Colonic mucosa (tissue), 4 donors: Measurements from ENCODE around the gene PSKH1. TPM values are rescaled to one million over a fixed set of nuclear protein-coding genes. Genes with fewer than 3 reads are reported as not detected.

ENCODE experiments used
- DNase-seq: peaks from one replicate; pipeline ENCODE4 v3.0.0-alpha.2; 2020
- H3K27ac ChIP-seq: fragments of 200-600 bp; one replicate; pipeline ENCODE4 v1.8.0; 2021
- H3K27me3 ChIP-seq: fragments of 200-600 bp; one replicate; pipeline ENCODE4 v1.8.0; 2021
- H3K36me3 ChIP-seq: fragments of 200-600 bp; one replicate; pipeline ENCODE4 v1.8.0; 2021
- H3K4me1 ChIP-seq: fragments of 200-600 bp; one replicate; pipeline ENCODE4 v1.8.0; 2021; ENCODE audit warnings: mild to moderate bottlenecking
- H3K4me3 ChIP-seq: fragments of 200-600 bp; one replicate; pipeline ENCODE4 v1.8.0; 2021
- H3K9ac ChIP-seq, 2 donors: one replicate each; pipeline ENCODE4 v1.7.0; 2013; ENCODE audit warnings: control low read depth in 2 of 2, low read depth in 2 of 2, low read length in 2 of 2
- H3K9me3 ChIP-seq: fragments of 200-600 bp; one replicate; pipeline ENCODE4 v1.8.0; 2021
- CTCF ChIP-seq: fragments of 200-600 bp; IDR thresholded peaks from one replicate; pipeline ENCODE4 v1.8.0; 2022; ENCODE audit warnings: antibody characterized with exemption, mild to moderate bottlenecking
- intact Hi-C: fragments of 100-400 bp; cut with DNase I; formaldehyde crosslinking; loops from one replicate; pipeline ENCODE4 v1.14.1; 2022
- total RNA-seq, 2 donors: library from RNA; stranded (reverse); fragmentation: NEBNext Ultra II Directional in 1 of 2; extraction: Animal tissue kit (Norgen Biotek cat#: 25700) in 1 of 2; gene quantifications; one replicate each; pipeline ENCODE4 v1.2.1, GENCODE V29; 2021
- donor health status: healthy.
- donor health status: DM: no; HTN: no; CAD: no.
- donor health status: DM: no; HTN: no; CAD: no.

The PSKH1 gene
- total RNA-seq, 2 donors from 2014 or later, result 24.5 to 34.7 TPM

- no peak overlapping the region for H3K27ac ChIP-seq
- TF ChIP-seq CTCF, result no peak
- no peaks in the 10 kb centered on the region for H3K9me3 ChIP-seq
- intact Hi-C loops, result no loop called here
- no peak for DNase-seq
- H3K4me3 ChIP-seq, result no peak overlapping the region
- H3K36me3 ChIP-seq, result no peaks in the 10 kb centered on the region
- no peaks in the 10 kb centered on the region for H3K4me1 ChIP-seq
- H3K27me3 ChIP-seq, result no peaks in the 10 kb centered on the region
- no peak overlapping the region for H3K9ac ChIP-seq
Measured at GRCh38 chr16:67957622-67958021, 64.6 kb downstream of the PSKH1 start.

GRCh38 chr16:67959536-67960329 lies 66.7 kb downstream of the PSKH1 start:
- Histone ChIP-seq H3K36me3 (no peaks in the 10 kb centered on the region), H3K27me3 (no peaks in the 10 kb centered on the region), H3K9ac (peak overlapping the region; percentile 12 to 59), H3K27ac (no peak overlapping the region), H3K4me1 (no peaks in the 10 kb centered on the region), H3K4me3 (no peak overlapping the region), H3K9me3 (no peaks in the 10 kb centered on the region)
- DNase-seq, result no peak
- intact Hi-C loops, result no loop called here
- TF ChIP-seq CTCF, result no peak

- H3K27me3 ChIP-seq, result no peaks in the 10 kb centered on the region
- no peak overlapping the region for H3K27ac ChIP-seq
- H3K9ac ChIP-seq, result no peak overlapping the region
- intact Hi-C loops, result no loop called here
- TF ChIP-seq CTCF, result no peak
- H3K9me3 ChIP-seq, result no peaks in the 10 kb centered on the region
- H3K36me3 ChIP-seq, result no peaks in the 10 kb centered on the region
- DNase-seq, result peak; percentile 89
- H3K4me3 ChIP-seq, result no peak overlapping the region
- H3K4me1 ChIP-seq, result peaks cover 2% of the 10 kb centered on the region
Measured at GRCh38 chr16:67961551-67961957, 68.5 kb downstream of the PSKH1 start.

DNA sequence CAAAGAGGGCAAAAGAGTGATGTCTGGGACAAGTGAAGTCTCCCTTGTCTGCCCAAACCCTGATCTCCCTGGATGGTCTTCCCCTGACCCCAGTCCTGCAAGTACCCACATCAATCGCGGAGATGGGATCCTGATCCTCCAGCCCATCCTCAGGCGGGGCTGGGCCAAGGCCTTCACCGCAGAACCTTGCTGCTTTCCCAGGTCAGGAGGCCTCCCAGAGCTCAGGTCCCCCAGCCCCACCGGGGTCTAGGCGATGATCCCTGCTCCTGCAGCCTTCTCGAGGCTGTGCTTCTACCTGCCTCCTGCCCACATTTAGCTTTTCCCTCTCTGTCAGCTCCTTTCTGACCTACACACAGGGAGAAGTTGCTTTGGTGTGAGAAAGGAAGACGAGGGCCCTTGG lies 69.1 kb downstream of the PSKH1 start:
- Histone ChIP-seq H3K27me3 (no peaks in the 10 kb centered on the region), H3K36me3 (no peaks in the 10 kb centered on the region), H3K4me1 (peaks cover 6% of the 10 kb centered on the region), H3K4me3 (no peak overlapping the region), H3K27ac (no peak overlapping the region), H3K9ac (no peak overlapping the region), H3K9me3 (no peaks in the 10 kb centered on the region)
- no peak for TF ChIP-seq CTCF
- DNase-seq, result no peak
- intact Hi-C loops, result no loop called here

DNA sequence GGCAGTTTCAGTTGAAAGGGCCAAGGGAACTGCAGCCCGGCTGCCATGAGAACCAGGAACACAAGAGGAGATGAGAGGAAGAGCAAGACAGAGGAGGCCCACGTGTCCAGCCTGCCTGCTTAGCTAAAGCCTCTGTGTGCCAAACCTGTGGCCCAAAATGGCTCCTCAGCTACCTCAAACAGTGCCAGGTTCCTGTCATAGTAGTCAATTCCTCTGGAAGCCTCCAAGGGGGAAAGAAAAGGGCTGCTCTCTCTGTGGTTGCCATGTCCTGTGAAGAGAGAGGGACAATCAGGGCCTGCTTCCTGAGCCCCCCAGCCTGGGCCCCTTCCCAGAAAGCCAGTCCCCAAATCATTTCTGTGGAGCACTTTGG lies 70.2 kb downstream of the PSKH1 start:
- no peaks in the 10 kb centered on the region for H3K36me3 ChIP-seq
- H3K27me3 ChIP-seq, result no peaks in the 10 kb centered on the region
- DNase-seq, result no peak
- H3K27ac ChIP-seq, result no peak overlapping the region
- H3K4me3 ChIP-seq, result no peak overlapping the region
- H3K4me1 ChIP-seq, result peaks cover 6% of the 10 kb centered on the region
- H3K9ac ChIP-seq, result peak overlapping the region in 1 of 2 donors; percentile 42
- H3K9me3 ChIP-seq, result no peaks in the 10 kb centered on the region
- intact Hi-C loops, result no loop called here
- TF ChIP-seq CTCF, result no peak
